Thyroid gland (tissue), 4 donors: ENCODE results near the gene HECW1.

Experiments used
- POLR2A ChIP-seq, 2 donors: fragments of 450-650 bp; IDR thresholded peaks; one replicate each; pipeline ENCODE4 v1.6.1; 2017; ENCODE audit warnings: antibody characterized with exemption in 2 of 2, mild to moderate bottlenecking in 2 of 2, moderate library complexity in 1 of 2
- TF ChIP-seq, protein P1 (sequence below), 6 experiments: fragments of 200-600 bp in 3 of 6; fragments of 450-650 bp in 3 of 6; sonication (generic) in 3 of 6; IDR thresholded peaks; one replicate each; pipeline ENCODE4 v1.5.1; 2016 to 2019; ENCODE audit warnings: antibody characterized with exemption in 6 of 6, mild to moderate bottlenecking in 2 of 6, inconsistent platforms in 1 of 6, moderate library complexity in 1 of 6

DNA sequence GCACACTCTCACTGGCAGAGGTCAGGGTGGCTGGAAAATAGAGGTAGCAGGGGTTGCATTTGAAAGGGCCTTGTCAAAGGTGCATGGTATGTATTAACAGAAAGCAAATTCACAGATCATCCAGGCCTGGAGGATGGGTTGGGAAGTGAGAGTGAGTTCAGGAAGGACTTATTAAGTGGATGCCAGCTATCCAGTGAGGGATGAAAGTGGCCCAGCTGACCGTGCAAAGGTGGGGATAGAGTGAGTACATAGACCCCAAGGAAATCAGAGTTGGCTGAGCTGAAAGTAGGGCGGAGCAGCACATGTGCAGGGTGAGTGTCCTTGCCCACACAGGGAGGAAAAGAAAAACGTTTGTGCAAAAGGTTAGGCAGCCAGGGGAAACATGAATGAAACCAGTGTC is 58.1 kb downstream of the HECW1 start:
- TF ChIP-seq, protein P1, sequence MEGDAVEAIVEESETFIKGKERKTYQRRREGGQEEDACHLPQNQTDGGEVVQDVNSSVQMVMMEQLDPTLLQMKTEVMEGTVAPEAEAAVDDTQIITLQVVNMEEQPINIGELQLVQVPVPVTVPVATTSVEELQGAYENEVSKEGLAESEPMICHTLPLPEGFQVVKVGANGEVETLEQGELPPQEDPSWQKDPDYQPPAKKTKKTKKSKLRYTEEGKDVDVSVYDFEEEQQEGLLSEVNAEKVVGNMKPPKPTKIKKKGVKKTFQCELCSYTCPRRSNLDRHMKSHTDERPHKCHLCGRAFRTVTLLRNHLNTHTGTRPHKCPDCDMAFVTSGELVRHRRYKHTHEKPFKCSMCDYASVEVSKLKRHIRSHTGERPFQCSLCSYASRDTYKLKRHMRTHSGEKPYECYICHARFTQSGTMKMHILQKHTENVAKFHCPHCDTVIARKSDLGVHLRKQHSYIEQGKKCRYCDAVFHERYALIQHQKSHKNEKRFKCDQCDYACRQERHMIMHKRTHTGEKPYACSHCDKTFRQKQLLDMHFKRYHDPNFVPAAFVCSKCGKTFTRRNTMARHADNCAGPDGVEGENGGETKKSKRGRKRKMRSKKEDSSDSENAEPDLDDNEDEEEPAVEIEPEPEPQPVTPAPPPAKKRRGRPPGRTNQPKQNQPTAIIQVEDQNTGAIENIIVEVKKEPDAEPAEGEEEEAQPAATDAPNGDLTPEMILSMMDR (IDR thresholded peaks at IDR 0.05) = peak in 1 of 6 experiments; percentile 17
- peak in 1 of 2 donors; percentile 48 for TF ChIP-seq POLR2A (IDR thresholded peaks at IDR 0.05)
